A673 (cell line): ENCODE data around the gene ARHGEF2. TPM values are rescaled to one million over a fixed set of nuclear protein-coding genes. Genes with fewer than 3 reads are reported as not detected.
A peak's percentile ranks its signal among the peaks of the same experiment; 100 is the strongest.

ENCODE experiments used
- BruUV-seq: library from RNA; stranded (reverse); fragments of 400-500 nt; replicated peaks from 2 replicates; lab custom pipeline; 2021; lab: Mats Ljungman, UMichigan
- CTCF ChIA-PET: fragments of 300-600 bp; sonication (Branson Sonifier 250); formaldehyde crosslinking; loops from one replicate; lab custom pipeline; 2022; ENCODE audit warnings: antibody characterized with exemption; lab: Charles Lee
- POLR2A ChIA-PET: fragments of 300-600 bp; sonication (Branson Sonifier 250); formaldehyde crosslinking; loops from one replicate; lab custom pipeline; 2022; ENCODE audit warnings: antibody characterized with exemption; ENCODE audit not compliant: low non-redundant PET; lab: Charles Lee
- DNase-seq: peaks from one replicate; pipeline ENCODE4 v3.0.0-alpha.2; 2015; ENCODE audit warnings: low spot score
- H3K27ac ChIP-seq: fragments of 200-600 bp; sonication (generic); 2 replicates; pipeline ENCODE4 v1.5.1; 2016; ENCODE audit warnings: mixed run types, low read depth, mild to moderate bottlenecking, mixed read lengths, antibody characterized with exemption, low read length; ENCODE audit not compliant: poor library complexity, severe bottlenecking
- H3K27me3 ChIP-seq: fragments of 200-600 bp; sonication (generic); replicated peaks from 2 replicates; pipeline ENCODE4 v1.6.1; 2017; ENCODE audit warnings: mixed run types, low read depth, mild to moderate bottlenecking, mixed read lengths, antibody characterized with exemption, low read length; ENCODE audit not compliant: insufficient read depth, poor library complexity
- H3K36me3 ChIP-seq: fragments of 200-600 bp; sonication (generic); 2 replicates; pipeline ENCODE4 v1.6.1; 2016; ENCODE audit warnings: mixed run types, mild to moderate bottlenecking, mixed read lengths, antibody characterized with exemption, low read length; ENCODE audit not compliant: insufficient read depth, poor library complexity, severe bottlenecking
- H3K4me1 ChIP-seq: fragments of 200-600 bp; sonication (generic); 2 replicates; pipeline ENCODE4 v1.6.1; 2017; ENCODE audit warnings: mixed run types, mild to moderate bottlenecking, mixed read lengths, antibody characterized with exemption, low read length; ENCODE audit not compliant: insufficient read depth, poor library complexity, severe bottlenecking
- H3K4me3 ChIP-seq: fragments of 200-600 bp; sonication (generic); 2 replicates; pipeline ENCODE4 v1.5.1; 2016; ENCODE audit warnings: low read depth, mixed run types, mild to moderate bottlenecking, mixed read lengths, low read length; ENCODE audit not compliant: poor library complexity, severe bottlenecking
- H3K9me3 ChIP-seq: fragments of 200-600 bp; sonication (generic); 2 replicates; pipeline ENCODE4 v1.6.1; 2016; ENCODE audit warnings: mixed run types, low read depth, mild to moderate bottlenecking, mixed read lengths, antibody characterized with exemption, low read length; ENCODE audit not compliant: poor library complexity, severe bottlenecking
- EZH2 ChIP-seq: fragments of 200-600 bp; sonication (generic); IDR thresholded peaks from 2 replicates; pipeline ENCODE4 v1.6.1; 2017; ENCODE audit warnings: borderline replicate concordance, low read depth, mild to moderate bottlenecking, mixed read lengths, antibody characterized with exemption, low read length; ENCODE audit not compliant: poor library complexity, severe bottlenecking
- intact Hi-C: fragments of 100-400 bp; cut with micrococcal nuclease; formaldehyde crosslinking; loops from one replicate; pipeline ENCODE4 v1.10.0; 2022; ENCODE audit not compliant: unreplicated experiment
- total RNA-seq: library from RNA; stranded (reverse); gene quantifications from 2 replicates; pipeline ENCODE4 v1.2.3, GENCODE V29; 2021
- TF ChIP-seq, protein P1 (sequence below): fragments of 300-800, 200-600 bp; sonication (generic); conservative IDR thresholded peaks from 2 replicates; pipeline ENCODE4 v1.5.1; 2017; ENCODE audit warnings: low read depth, mild to moderate bottlenecking, antibody characterized with exemption, low read length, moderate library complexity, mixed read lengths

Gene ARHGEF2
- total RNA-seq, 1 experiment from 2014 or later = 148 TPM

DNA sequence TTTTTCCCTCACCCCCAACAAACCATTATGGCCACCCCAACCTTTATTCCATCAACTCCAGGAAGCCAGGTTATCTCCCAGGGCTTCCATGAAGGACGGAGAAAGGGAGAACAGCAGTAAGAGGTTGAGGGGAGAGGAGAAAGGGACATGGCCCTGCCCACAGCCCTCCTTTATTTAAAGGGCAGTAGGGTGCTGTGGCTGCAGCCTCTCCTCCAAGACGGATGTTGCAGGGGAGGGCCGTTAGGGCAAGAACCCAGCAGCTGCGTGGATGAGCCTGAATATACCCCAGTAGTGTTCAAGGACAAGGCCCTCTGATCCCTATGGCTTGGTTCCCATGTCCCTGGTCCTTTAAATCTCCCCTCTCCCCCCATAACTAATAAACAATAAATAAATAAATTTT is 31.1 kb downstream of the ARHGEF2 start:
- POLR2A ChIA-PET = no interaction called here
- CTCF ChIA-PET = no interaction called here

DNA sequence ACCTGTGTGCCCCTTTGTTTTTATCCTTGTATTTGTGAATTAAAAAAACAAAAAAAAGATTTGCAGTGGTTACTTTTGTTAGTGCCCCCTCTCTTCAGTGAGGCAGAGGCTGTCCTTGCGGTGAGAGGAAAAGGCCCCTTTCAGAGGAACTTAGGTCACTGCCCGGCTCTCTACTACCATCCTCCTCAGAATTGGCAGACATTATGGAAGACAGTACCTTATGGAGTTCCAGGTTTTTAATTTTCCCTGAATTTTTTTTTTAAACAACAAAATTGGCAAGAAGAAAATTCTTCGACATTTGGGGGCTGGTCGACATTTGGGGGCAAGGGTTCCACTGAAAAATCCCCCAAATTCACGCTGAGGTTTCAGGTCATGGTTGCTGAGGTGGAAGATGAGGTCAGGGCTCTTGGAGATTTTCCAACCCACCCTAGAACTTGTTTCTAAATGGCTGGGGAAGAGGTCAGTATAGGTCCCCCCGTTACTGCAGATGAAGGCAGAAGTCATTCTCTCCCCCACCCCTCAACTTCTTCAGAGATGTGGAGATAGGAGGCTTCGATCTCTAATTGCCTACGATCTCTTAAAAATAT is 31.6 kb downstream of the ARHGEF2 start:
- no TSS peak for BruUV-seq
- ChIA-PET POLR2A (no interaction called here), CTCF (no interaction called here)
- peaks cover 2% of the 10 kb centered on the region for H3K4me1 ChIP-seq
- H3K27me3 ChIP-seq = no peaks in the 10 kb centered on the region
- peaks cover 52% of the 10 kb centered on the region for H3K36me3 ChIP-seq
- no peak overlapping the region for H3K4me3 ChIP-seq
- no peak for TF ChIP-seq EZH2
- TF ChIP-seq, protein P1, sequence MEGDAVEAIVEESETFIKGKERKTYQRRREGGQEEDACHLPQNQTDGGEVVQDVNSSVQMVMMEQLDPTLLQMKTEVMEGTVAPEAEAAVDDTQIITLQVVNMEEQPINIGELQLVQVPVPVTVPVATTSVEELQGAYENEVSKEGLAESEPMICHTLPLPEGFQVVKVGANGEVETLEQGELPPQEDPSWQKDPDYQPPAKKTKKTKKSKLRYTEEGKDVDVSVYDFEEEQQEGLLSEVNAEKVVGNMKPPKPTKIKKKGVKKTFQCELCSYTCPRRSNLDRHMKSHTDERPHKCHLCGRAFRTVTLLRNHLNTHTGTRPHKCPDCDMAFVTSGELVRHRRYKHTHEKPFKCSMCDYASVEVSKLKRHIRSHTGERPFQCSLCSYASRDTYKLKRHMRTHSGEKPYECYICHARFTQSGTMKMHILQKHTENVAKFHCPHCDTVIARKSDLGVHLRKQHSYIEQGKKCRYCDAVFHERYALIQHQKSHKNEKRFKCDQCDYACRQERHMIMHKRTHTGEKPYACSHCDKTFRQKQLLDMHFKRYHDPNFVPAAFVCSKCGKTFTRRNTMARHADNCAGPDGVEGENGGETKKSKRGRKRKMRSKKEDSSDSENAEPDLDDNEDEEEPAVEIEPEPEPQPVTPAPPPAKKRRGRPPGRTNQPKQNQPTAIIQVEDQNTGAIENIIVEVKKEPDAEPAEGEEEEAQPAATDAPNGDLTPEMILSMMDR = no peak
- no peak overlapping the region for H3K27ac ChIP-seq
- DNase-seq = no peak
- intact Hi-C loops = no loop called here
- H3K9me3 ChIP-seq = no peaks in the 10 kb centered on the region

More for the DNA sequence above, 31.1 kb downstream of the ARHGEF2 start:
- Histone ChIP-seq H3K27ac (no peak overlapping the region), H3K4me1 (no peaks in the 10 kb centered on the region), H3K36me3 (peaks cover 58% of the 10 kb centered on the region), H3K4me3 (no peak overlapping the region), H3K9me3 (no peaks in the 10 kb centered on the region), H3K27me3 (no peaks in the 10 kb centered on the region)
- no peak for DNase-seq
- TF ChIP-seq, protein P1 = no peak
- TSS peak; percentile 45 for BruUV-seq
- intact Hi-C loops = no loop called here

DNA sequence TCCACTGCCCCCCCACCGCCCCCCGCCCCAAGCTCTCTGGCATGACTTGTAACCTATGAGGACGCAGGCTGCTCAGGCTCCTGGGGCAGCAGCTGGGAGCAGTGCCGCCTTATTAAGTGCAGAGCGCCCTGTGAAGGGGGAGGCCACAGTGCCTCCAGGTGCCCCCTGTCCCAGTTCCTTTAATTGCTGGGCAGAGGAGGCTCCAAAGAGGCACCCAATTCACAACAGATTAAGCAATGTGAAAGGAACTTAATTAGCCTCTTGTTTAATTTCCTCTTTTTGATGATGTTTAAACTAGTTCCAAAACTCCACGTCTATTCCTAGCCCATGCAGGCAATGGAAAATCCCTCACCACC is 33.9 kb downstream of the ARHGEF2 start:
- H3K9me3 ChIP-seq = no peaks in the 10 kb centered on the region
- TF ChIP-seq, protein P1 = no peak
- TF ChIP-seq EZH2 = no peak
- H3K36me3 ChIP-seq = peaks cover 29% of the 10 kb centered on the region
- no peak for DNase-seq
- ChIA-PET POLR2A (no interaction called here), CTCF (interaction anchor here (0.6 kb wide), 2 partner anchors 109 to 772 kb away, joined by 3 to 4 read pairs; partner anchors contain the start of genes KRTCAP2 and UBQLN4)
- H3K4me1 ChIP-seq = peaks cover 20% of the 10 kb centered on the region
- no peaks in the 10 kb centered on the region for H3K27me3 ChIP-seq
- H3K27ac ChIP-seq = peak overlapping the region; percentile 50
- intact Hi-C loops = loop anchor here (5.0 kb wide), 1 partner anchor 33 kb away; the partner anchor contains the start of gene ARHGEF2
- no peak overlapping the region for H3K4me3 ChIP-seq
- no TSS peak for BruUV-seq
